KMS-11 (cell line): Measurements from ENCODE around the gene TBC1D1.

ENCODE experiments used
- H2AFZ ChIP-seq: fragments of 200-600 bp; sonication (generic); 2 replicates; pipeline ENCODE4 v1.6.1; 2016; ENCODE audit warnings: antibody characterized with exemption, mixed run types, low read depth
- H3K27ac ChIP-seq: fragments of 200-600 bp; sonication (generic); 2 replicates; pipeline ENCODE4 v1.6.1; 2016; ENCODE audit warnings: mild to moderate bottlenecking, mixed run types
- H3K27me3 ChIP-seq: fragments of 200-600 bp; sonication (generic); 2 replicates; pipeline ENCODE4 v1.6.1; 2017; ENCODE audit warnings: mild to moderate bottlenecking, low read depth, mixed run types, moderate library complexity; ENCODE audit not compliant: insufficient read depth
- H3K36me3 ChIP-seq: fragments of 200-600 bp; sonication (generic); 2 replicates; pipeline ENCODE4 v1.6.1; 2017; ENCODE audit warnings: mild to moderate bottlenecking, mixed run types; ENCODE audit not compliant: insufficient read depth
- H3K4me1 ChIP-seq: fragments of 200-600 bp; sonication (generic); 2 replicates; pipeline ENCODE4 v1.6.1; 2016; ENCODE audit warnings: mild to moderate bottlenecking, low read depth, mixed run types; ENCODE audit not compliant: poor library complexity, severe bottlenecking
- H3K4me2 ChIP-seq: fragments of 200-600 bp; sonication (generic); 2 replicates; pipeline ENCODE4 v1.7.0; 2016; ENCODE audit warnings: mild to moderate bottlenecking, mixed run types
- H3K4me3 ChIP-seq: fragments of 200-600 bp; sonication (generic); IDR thresholded peaks from 2 replicates; pipeline ENCODE4 v1.6.1; 2017; ENCODE audit warnings: low read depth, low read length, mixed read lengths; ENCODE audit not compliant: insufficient read depth
- H3K79me2 ChIP-seq: fragments of 200-600 bp; sonication (generic); 2 replicates; pipeline ENCODE4 v1.6.1; 2016; ENCODE audit warnings: low read depth, mixed run types; ENCODE audit not compliant: insufficient read depth
- H3K9ac ChIP-seq: fragments of 200-600 bp; sonication (generic); 2 replicates; pipeline ENCODE4 v1.6.1; 2016; ENCODE audit warnings: mild to moderate bottlenecking, mixed run types
- H4K20me1 ChIP-seq: fragments of 200-600 bp; sonication (generic); 2 replicates; pipeline ENCODE4 v1.6.1; 2016; ENCODE audit warnings: mild to moderate bottlenecking, mixed run types; ENCODE audit not compliant: insufficient read depth
- CTCF ChIP-seq: fragments of 200-600 bp; sonication (generic); conservative IDR thresholded peaks from 2 replicates; pipeline ENCODE4 v1.6.1; 2017; ENCODE audit warnings: low read depth, mild to moderate bottlenecking, antibody characterized with exemption, low read length, moderate library complexity, mixed read lengths

Gene TBC1D1

GRCh38 chr4:37976991-37977470 lies 86.1 kb downstream of the TBC1D1 start:
- Histone ChIP-seq H3K4me3 (no peak overlapping the region), H3K27ac (no peak overlapping the region), H3K36me3 (no peaks in the 10 kb centered on the region), H3K4me1 (peaks cover 24% of the 10 kb centered on the region), H4K20me1 (no peaks in the 10 kb centered on the region), H3K4me2 (no peak overlapping the region), H3K79me2 (no peaks in the 10 kb centered on the region), H2AFZ (peak overlapping the region; percentile 14; the same call in 1 of the 2 replicates), H3K27me3 (no peaks in the 10 kb centered on the region), H3K9ac (no peak overlapping the region)
- no peak for TF ChIP-seq CTCF

DNA sequence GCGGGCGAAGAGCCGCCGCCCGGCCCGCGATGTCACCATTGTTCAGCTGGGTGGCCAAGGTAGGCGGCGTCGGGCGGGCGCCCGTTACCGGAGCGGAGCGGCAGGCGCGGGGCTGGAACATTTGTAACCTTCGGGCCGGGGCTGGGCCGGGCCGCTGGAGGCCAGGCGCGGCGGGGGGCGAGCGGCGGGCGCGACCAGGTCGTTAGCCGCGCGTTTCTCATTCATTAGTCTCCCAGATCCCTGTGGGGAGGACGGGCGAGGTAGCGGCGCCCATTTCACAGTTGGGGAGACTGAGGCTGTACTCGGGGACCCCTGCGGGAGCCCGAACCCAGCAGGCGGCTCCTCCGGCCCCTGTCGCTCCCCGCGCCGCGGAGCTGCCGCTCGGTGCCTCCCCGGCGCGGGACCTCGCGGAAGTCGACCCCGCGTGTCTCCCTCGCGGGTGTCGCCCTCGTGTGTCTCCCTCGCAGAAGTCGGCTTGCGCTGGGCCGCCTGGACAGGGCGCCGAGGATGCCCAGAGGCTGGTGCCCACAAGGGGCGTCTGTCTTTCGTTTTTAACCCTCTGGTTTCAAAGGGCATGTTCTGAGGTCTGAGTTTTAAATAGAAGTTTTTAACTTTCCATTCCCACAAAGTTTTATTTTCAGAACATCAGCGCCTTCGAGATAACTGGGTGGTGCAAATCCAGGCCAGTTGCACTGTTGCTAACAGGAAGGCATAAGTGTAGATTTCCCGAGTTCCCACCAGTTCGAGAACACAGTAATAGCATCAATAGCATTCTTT lies 86.8 kb downstream of the TBC1D1 start:
- Histone ChIP-seq H3K4me1 (peaks cover 24% of the 10 kb centered on the region), H3K4me2 (peak overlapping the region; percentile 80), H3K27me3 (no peaks in the 10 kb centered on the region), H3K4me3 (no peak overlapping the region), H4K20me1 (no peaks in the 10 kb centered on the region), H3K9ac (peak overlapping the region; percentile 39; the same call in 1 of the 2 replicates), H2AFZ (peak overlapping the region; percentile 68), H3K27ac (no peak overlapping the region), H3K79me2 (no peaks in the 10 kb centered on the region), H3K36me3 (no peaks in the 10 kb centered on the region)
- TF ChIP-seq CTCF, result no peak

DNA sequence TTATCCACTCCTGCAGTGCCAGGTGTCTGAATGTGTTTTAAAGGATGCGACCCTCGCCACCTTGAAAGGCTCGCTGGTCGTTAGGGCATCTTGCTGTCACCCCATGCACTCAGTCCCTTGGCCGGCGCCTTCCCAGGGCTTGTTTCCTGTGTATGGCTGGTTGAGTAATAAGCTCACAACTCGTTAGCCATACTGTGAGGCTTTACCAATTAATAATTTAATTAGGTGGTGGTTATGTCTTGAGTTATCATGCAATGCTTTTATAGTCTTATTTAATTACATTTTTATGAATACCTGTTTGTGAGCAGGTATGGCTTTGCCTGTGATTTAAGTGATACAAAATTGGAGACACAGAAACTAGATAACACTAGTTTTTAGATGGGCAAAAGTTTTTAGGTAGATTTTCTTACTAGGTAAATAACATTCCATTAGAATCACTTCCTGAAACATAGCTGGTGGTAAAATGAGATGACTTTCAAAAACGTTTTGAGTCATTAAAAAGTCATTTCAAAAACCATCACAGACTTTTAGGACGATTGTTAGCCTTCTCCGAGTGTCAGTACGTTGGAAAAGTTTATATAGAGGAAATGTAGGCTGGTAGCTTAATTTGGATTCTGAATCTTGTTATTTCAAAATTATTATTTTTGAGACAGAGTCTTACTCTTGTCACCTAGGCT lies 87.5 kb downstream of the TBC1D1 start:
- H3K4me1 ChIP-seq, result peaks cover 24% of the 10 kb centered on the region
- H3K36me3 ChIP-seq, result no peaks in the 10 kb centered on the region
- H3K27ac ChIP-seq, result no peak overlapping the region
- H4K20me1 ChIP-seq, result no peaks in the 10 kb centered on the region
- H3K4me3 ChIP-seq, result no peak overlapping the region
- peak overlapping the region; percentile 39; the same call in 1 of the 2 replicates for H3K9ac ChIP-seq
- TF ChIP-seq CTCF, result no peak
- no peaks in the 10 kb centered on the region for H3K79me2 ChIP-seq
- H3K4me2 ChIP-seq, result peak overlapping the region; percentile 80
- peak overlapping the region; percentile 68; the same call in 1 of the 2 replicates for H2AFZ ChIP-seq
- H3K27me3 ChIP-seq, result no peaks in the 10 kb centered on the region

GRCh38 chr4:37980246-37980645 lies 89.4 kb downstream of the TBC1D1 start:
- no peak overlapping the region for H3K4me2 ChIP-seq
- H3K36me3 ChIP-seq, result no peaks in the 10 kb centered on the region
- no peak overlapping the region for H3K27ac ChIP-seq
- H3K9ac ChIP-seq, result no peak overlapping the region
- no peaks in the 10 kb centered on the region for H3K27me3 ChIP-seq
- no peak for TF ChIP-seq CTCF
- H3K79me2 ChIP-seq, result no peaks in the 10 kb centered on the region
- no peak overlapping the region for H3K4me3 ChIP-seq
- H3K4me1 ChIP-seq, result peaks cover 24% of the 10 kb centered on the region
- no peaks in the 10 kb centered on the region for H4K20me1 ChIP-seq
- H2AFZ ChIP-seq, result no peak overlapping the region
